Measurements from ENCODE around the gene KIF13A. TPM values are rescaled to one million over a fixed set of nuclear protein-coding genes. Genes with fewer than 3 reads are reported as not detected.
"Not testable (repeated sequence)": the region's sequence is repeated elsewhere in the genome, so short reads cannot be mapped to it uniquely, and the experiment has no call there.

Gene KIF13A
- total RNA-seq, 1 donor from 2014 or later, result 57.7 TPM

- DNase-seq (ENCODE audit: low spot score), result no peak
These were observed 116.3 kb downstream of the KIF13A start for GRCh38 chr6:17871189-17871519.

DNA sequence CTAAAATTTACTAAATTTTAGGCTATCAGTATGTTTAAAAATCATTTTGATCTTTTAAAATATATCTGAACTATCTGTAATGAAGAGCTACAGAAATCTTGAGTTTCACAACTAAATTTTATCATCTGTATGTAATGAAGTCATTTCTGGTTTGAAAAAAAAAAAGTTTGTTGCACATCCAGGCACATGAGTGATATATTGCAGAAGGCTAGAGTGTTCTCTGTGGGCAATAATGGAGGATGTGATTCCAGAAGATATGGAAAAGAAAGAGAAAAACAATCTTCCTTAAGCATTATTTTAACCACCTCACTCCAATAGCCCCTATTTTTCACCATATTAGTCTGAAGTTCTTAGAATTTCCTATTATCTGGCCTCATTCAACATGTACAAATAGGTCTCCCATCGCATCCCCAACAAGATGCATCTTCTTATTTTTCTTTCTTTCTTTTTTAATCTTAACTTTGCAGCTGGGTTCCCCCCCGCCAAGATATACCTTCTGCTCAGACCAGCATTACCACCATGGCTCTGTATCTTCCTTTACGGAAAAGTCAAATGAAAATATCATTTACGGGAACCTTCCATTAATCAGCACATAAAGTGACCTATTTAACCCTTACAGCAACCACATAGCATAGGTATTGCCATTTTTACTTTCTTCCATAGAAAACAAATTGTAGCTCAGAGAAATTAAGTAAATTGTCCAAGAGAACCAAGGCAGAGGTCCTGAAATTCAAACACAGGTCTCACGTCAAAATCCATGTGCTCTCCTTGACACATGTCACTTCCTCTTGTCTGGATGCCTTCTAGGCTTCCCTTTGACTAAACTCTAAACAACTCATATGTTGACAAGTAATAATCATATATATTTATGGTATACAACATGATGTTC is 116.9 kb downstream of the KIF13A start:
- no peak for DNase-seq (ENCODE audit: low spot score)

GRCh38 chr6:17869753-17870050 is 117.7 kb downstream of the KIF13A start:
- no peak for DNase-seq (ENCODE audit: low spot score)

- no peak for DNase-seq (ENCODE audit: low spot score)
These were observed 118.3 kb downstream of the KIF13A start for GRCh38 chr6:17869010-17869752.

DNA sequence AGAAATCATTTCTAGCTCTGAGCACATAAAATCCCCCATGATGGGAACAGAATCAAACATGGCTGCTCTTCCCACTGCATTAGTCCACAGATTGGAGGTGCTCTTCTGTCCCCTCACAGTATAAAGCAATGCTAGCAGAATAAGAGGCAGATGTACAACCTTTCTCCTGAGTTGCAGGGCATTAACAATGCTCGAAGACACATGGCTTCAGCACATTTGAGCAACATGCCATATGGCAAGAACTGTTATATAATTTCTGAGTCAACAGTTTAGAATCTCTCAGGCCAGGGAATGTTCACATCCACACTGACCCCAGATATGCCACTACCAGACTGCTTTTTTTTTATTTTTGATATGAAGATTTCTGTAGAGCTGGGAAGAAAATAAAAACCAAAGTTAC is 119.6 kb downstream of the KIF13A start:
- DNase-seq (ENCODE audit: low spot score), result no peak

DNA sequence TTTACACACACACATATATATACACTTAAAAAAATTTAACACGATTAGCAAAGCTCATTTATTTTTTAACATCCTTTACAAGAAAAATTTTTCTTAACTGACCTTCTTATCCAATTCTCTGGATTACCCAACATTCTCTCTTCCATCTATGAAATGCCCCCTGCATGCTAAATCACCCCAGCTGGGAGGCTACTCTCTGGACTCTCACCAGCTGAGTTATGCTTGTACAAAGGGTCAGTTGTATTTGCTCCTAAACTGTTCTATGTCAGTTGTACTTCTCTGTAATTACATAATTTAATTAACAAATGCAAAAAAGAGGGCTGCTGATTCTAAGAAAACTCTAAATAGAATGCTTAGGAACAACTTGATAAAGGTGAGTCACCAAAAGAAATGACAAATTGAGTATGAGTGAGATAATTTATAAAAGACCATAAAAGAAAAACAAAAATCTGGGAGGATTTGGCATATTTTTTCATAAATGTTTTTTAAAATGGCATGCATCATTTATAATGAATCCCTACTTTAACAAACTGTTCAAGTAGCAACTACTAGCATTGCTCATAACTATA is 120.5 kb downstream of the KIF13A start:
- DNase-seq (ENCODE audit: low spot score), result no peak

DNA sequence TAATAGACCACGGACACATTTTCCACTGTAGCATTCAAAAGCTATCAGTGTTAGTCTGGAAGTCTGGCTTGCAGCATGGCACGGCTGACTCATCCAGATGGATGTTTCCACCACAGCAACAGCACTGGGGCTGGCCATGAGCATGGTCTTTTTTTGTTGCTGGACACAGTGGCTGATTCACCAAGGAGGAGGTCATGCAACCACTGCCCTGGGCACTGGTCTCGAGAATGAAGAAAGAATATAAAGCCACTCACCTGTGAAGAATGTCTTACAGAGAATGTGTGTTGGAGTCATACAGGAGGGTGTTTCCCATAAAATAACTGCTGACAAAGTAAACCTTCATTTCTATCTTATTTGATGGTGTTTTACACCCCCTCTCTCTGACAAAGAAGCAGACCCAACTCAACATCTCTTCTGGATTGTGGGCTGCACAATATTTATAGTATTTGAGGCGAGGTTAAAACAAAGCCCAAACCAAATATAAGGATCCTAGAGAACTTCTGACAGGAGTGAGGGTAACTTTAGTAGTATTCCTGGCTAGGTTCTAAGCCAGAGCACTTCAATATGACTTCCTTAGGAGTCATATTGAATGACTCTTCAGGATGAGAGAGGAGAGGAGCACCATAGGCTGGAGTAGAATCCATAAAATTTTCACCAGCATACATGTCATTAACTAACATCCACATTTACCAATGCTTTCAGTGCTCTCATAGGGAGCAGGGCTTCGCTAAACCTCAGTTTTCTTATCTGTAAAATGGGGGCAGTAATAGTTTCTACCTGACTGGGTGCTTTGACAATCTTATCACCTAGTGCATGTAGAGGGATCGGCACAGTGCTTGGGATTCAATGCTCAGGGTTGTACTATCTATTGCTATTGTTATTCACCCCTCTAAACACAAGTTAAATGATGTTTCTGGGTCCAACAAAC is 121.4 kb downstream of the KIF13A start:
- DNase-seq (ENCODE audit: low spot score), result peak; percentile 55

DNA sequence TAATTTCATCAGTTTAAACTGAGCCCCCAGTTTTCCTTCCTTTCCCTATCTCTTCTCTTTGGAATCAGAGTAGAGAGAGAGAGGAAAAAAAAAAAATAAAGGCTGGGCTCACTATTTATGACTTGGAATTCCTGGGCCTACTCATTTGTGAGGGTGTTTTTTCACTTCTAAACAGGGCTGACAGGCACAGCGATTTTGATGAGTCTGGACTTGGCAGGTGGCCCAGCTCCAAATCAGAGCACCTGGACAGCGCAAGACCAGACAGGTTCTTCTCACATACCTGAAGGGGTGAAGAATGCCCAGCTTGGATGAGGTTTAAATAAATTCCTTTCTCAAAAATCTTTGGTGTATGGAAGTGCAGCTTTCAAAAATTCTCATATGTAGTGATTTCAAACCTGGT is 122.2 kb downstream of the KIF13A start:
- peak; percentile 73 for DNase-seq (ENCODE audit: low spot score)

GRCh38 chr6:17863901-17864754 is 123.3 kb downstream of the KIF13A start:
- DNase-seq (ENCODE audit: low spot score), result no peak

- no peak for DNase-seq (ENCODE audit: low spot score)
These were observed 126.1 kb downstream of the KIF13A start for GRCh38 chr6:17861361-17861760.

DNA sequence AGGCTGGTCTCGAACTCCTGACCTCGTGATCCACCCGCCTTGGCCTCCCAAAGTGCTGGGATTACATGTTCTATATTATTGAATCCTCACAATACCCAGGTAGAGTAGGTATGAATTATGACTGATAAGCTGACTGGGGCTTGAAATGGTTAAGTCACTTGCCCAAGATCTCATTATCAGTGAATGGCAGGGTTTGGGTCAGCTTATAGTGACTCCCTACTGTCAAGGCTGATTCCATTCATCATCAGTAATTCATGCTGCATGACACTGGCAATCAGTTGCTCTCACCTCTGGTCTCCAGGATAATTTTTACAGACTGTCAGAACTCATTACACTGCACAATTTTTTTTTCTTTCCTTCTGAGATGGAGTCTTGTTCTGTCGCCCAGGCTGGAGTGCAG is 127.6 kb downstream of the KIF13A start:
- DNase-seq (ENCODE audit: low spot score), result no peak

DNA sequence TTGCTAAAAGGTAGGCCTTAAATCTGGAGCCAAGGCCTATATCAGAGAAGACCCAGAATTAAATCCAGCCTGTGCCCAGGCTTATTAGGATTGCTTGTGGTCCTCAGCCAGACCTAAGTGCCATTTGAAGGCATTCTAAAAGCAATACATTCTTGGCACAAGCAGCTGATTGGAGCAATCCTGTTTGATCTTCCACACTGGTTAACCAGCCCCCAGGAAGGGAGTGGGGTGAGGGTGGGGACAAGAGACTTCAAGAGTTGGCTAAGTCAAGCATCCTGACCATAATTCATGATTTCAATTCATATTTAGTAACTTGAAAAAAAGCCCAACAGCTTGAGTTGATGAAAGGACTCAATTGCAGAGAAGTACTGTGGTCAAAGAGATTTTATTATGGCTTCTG is 128.9 kb downstream of the KIF13A start:
- DNase-seq (ENCODE audit: low spot score), result no peak

DNA sequence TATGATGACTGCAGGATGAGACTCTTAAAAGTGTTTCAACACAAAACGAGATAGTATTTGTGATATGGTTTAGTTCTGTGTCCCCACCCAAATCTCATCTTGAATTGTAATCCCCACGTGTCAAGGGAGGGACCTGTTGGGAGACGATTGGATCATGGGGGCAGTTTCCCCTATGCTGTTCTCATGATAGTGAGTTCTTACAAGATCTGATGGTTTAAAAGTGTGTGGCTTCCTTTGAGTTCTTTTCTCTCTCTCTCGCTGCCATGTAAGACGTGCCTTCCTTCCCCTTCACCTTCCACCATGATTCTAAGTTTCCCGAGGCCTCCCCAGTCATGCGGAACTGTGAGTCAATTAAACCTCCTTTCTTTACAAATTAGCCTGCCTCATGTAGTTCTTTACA is 130.2 kb downstream of the KIF13A start:
- not testable (repeated sequence) for DNase-seq (ENCODE audit: low spot score)

GRCh38 chr6:17856306-17856705 is 131.1 kb downstream of the KIF13A start:
- no peak for DNase-seq (ENCODE audit: low spot score)

- DNase-seq (ENCODE audit: low spot score), result no peak
These were observed 132.1 kb downstream of the KIF13A start for GRCh38 chr6:17855381-17855780.

DNA sequence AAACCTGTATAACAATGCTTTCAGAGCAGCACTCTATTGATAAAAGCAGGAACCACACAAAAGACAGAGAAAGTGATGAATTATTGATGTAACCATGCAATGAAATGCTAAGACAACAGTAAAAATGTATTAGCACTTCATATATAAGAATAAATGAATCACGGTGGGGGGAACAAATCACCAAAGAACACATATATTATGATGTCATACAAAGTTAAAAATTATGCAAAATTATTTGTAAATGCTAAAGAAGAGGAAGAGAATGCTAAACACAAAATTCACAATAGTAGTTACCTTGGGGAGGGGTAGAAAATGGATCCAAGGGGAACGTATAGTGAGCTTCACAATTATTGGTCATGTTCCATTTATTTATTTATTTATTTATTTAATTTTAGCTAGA is 133.9 kb downstream of the KIF13A start:
- DNase-seq (ENCODE audit: low spot score), result no peak

DNA sequence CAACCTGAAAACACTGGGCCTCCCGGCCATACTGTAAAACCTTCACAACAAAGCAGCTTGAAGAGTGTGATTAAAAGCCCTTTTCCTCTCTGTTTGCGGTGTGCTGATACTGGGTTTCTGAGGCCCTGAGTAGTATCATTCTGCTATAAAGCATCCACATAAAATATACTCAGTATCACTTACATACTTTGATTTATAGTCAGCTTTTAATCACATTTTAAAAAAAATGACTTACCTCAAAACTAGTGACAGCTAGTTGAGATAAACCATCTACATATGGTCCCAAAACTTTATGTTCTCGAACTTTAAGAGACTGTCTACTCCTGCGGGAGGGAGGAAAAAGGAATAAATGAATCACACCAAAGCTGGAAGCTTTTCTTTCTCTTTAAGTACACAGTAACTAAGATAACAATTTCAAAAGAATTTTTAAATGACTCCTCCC is 135.7 kb downstream of the KIF13A start:
- no peak for DNase-seq (ENCODE audit: low spot score)

GRCh38 chr6:17851001-17851719 is 136.3 kb downstream of the KIF13A start:
- DNase-seq (ENCODE audit: low spot score), result no peak

- DNase-seq (ENCODE audit: low spot score), result no peak
These were observed 137.2 kb downstream of the KIF13A start for GRCh38 chr6:17850281-17850680.

- DNase-seq (ENCODE audit: low spot score), result no peak
These were observed 140.2 kb downstream of the KIF13A start for GRCh38 chr6:17847203-17847760.

All from ureter (tissue), 1 donor.